H54 (cell line): ENCODE data around the gene DDX1.
A peak's percentile ranks its signal among the peaks of the same experiment; 100 is the strongest.
"Not testable (repeated sequence)": the region's sequence is repeated elsewhere in the genome, so short reads cannot be mapped to it uniquely, and the experiment has no call there.

Experiments
- DNase-seq: peaks from one replicate; pipeline ENCODE4 v3.0.0; 2011; ENCODE audit warnings: low spot score, mixed read lengths; ENCODE audit not compliant: insufficient read length
- FAIRE-seq: peaks from 3 replicates; lab custom pipeline; 2011; peaks lifted over from hg19 to GRCh38; lab: Jason Lieb, UNC
- POLR2A ChIP-seq: IDR thresholded peaks from 2 replicates; pipeline ENCODE4 v1.6.1; 2011; ENCODE audit warnings: low read depth, mild to moderate bottlenecking, low read length

Gene DDX1

DNA sequence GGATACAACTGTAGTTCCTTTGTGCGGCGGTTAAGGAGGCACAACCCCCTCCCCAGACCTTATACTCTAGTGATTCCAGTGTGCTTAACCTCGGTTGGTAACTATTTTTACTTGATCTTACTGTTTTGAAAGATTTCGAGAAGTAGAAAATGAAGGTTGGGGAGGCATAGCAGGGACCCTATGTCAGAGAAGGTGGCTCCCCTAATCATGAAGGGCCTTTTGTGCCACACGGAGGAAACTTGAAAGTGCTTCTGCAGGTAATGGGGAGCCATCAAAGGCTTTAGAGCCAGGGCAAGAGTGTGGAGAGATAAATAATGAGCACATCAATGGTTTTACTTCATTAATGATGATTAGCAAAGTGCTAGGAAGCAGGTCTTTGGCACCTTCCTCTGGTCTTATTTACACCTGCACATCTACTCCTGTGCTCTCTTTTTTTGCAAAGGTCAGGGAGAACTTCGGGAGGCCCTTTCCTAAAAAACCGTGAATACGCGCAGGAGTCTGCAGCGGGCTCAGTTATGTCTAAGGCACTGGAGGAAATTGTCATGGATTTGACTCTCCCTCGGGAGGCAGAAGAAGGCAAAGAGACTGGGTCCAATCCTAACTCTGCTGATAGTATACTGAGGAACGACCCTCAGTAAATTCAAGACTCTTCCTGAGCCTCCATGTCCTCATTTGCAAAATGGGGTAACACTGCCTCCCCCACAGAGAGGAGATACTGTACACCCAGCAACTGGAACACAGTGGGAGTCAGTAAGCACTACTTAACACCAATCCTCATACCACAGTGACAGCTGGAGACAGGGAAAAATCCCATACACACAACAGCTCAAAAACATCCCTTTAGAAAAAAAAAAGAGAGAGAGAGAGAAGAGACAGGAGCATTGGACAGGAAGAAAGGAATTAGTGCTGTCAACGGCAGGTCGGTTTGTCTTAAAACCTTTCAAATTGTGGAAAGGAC lies 81.6 kb downstream of the DDX1 start:
- no peak for FAIRE-seq
- no peak for TF ChIP-seq POLR2A

DNA sequence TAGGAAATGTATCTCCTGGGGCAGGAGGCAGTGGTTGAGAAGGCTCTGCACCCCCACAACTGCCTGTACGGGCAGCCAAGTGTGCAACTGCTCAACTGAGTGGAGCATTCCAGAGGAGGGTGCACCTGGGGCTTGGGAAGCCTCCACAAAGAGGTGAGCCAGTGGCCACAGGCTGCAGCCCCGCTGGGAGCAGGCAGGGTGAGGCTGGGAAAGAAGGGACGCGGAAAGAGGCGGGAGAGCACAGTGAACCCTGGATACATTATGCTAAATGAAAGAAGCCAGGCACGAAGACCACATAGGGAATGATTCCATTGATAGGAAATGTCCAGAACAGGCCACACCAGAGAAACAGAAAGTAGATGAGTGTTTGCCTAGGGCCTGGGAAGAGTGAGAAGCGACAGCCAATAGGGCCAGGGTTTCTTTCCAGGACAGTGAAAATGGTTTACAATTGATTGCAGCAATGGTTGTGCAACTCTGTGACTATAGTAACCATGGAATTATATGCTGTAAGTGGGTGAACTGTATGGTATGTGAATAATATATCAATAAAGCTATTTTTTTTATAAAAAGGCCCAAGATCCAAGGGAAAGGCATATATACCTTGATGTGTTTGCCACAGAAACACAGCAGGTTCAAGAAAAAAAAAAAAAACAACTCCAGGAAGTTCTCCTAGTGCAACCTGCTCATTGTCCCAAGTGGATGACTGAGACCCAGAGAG lies 82.4 kb downstream of the DDX1 start:
- TF ChIP-seq POLR2A = no peak
- FAIRE-seq (no peak), DNase-seq (no peak)

More for the DNA sequence above, 81.6 kb downstream of the DDX1 start:
- DNase-seq = no peak

DNA sequence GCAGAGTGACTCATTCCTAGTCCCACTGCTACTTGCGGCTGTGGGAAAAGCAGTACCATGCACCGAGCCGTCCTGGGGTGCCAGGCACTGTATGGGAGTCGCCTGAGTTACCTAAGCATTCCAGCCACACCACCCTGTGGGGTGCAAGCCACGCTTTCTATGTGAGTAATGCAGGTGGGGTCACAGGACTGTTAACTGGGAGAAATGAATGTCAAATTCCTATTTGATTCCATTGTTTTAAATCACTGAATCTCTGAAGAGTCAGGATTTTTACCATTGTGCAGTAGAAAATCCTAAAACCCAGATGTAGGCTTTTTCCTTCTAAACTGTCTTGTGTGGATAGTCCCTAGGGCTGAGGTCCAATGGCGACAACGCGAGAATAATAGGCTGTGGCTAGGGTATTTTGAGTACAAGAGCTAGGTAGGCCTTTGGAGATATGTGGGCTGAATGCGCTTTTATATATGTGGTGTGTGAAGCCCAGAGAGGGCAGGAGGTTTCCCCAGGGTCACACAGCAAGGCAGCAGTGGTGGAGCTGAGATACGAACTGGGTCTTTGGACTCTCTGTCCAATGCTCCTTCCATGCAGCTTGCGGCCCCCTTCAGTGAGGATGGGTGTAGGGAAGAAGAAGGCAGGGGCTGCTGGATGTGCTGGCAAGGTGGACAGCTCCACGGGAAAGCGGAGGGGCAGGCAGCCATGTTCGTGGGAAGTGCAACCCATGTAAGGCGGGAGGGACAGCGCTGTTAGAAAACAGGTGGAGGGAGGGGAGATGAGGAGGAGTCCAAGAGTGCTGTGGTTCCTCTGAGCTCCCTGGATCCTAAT lies 83.2 kb downstream of the DDX1 start:
- TF ChIP-seq POLR2A = no peak
- DNase-seq = peak; percentile 76
- FAIRE-seq = peak; percentile 69

DNA sequence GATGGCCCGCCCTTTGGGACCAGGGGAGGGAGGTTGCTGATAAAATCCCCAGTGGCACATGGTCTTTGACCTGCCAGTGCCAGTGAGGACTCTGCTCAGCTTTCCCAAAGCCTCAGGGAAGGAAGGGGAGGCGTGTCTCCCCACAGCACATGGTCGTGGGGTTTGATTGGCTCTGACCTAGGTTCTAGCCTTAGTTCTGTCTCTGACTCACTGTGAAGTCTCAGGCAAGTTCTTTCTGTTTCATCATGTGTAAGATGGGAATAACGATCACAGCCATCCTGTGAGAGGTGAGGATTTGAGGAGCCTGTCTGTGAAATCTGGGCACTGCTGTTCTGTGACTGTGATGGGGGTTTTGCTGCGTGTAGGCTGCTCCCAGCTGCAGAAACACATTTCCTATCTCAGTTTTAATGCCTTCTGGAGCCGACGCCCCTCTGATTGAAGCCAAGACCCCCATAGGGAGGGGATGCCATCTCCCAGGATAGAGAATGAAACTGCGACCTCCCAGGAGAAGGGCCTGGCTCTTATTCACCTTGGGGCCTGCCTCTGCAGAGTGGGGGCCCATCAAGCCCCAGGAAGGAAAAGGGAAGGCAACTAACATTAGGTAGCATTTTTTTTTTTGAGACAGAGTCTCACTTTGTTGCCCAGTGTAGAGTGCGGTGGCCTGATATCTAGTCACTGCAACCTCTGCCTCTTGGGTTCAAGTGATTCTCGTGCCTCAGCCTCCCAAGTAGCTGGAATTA lies 84.0 kb downstream of the DDX1 start:
- DNase-seq = peak; percentile 79
- TF ChIP-seq POLR2A = no peak
- FAIRE-seq = peak; percentile 90

DNA sequence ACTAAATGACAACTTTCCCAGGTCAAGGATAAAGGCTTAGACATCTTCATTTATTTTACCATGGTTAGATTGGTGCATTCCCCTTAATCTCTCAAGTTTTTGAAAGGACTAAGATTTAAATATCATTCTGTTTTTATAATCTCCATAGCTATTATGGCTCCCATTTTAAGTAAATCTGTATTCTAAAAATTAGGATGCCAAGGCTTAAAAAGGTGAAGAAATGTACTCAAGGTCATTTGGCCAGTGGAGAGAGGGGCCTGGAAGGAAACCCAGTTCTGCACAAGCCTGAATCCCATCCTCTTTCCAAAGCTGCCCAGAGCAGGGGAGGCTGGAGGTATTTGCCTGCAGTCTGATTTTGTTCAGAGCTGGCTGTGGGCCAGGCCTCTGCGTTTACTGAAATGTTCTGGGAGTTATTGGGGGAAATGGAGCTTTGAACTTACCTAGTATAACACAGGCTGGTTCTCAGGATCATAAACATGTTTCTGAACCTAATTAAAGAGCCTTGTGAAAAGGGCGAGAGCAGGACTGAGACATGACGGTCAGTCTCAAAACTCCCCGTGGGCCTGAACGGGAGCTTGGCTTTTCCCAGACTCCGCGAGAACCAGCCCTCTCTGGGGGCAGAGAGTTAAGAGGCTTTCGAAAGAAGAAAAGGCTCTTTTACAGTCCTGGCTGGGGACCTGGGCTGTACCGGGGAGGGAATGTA lies 85.6 kb downstream of the DDX1 start:
- no peak for TF ChIP-seq POLR2A
- DNase-seq (no peak), FAIRE-seq (no peak)

DNA sequence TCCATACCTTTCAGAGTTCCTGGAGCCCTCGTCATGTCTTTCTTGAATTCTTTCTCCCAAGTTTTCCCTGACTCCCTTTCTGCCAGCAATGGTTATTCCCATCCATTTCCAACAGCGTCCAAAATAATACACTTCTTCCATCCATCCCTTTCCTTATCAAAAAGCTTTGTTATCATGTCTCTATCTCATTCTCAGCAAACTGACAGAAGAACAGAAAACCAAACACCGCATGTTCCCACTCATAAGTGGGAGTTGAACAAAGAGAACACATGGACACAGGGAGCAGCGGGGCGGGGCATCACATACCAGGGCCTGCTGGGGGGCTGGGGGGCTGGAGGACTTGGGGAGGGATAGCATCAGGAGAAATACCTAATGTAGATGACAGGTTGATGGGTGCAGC lies 86.7 kb downstream of the DDX1 start:
- DNase-seq (no peak), FAIRE-seq (no peak)
- TF ChIP-seq POLR2A = no peak

DNA sequence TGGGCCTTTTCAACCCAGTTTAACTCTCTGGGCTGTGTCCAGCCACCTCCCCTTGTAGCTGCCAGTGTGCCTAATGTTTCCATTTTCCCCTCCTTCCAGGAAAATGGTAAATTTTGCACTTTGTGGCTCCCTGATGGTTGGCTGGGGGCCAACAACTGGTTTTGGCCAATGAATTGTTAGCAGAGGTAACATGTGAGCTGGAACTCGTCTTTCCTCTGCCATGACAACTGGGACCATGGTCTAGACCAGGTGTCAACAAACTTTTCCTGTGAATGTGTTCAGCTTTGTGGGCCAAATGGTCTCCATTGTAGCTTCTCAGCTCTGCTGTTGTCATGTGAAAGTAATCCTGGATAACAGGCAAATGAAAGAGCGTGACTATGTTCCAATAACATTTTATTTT lies 87.2 kb downstream of the DDX1 start:
- DNase-seq (no peak), FAIRE-seq (no peak)

DNA sequence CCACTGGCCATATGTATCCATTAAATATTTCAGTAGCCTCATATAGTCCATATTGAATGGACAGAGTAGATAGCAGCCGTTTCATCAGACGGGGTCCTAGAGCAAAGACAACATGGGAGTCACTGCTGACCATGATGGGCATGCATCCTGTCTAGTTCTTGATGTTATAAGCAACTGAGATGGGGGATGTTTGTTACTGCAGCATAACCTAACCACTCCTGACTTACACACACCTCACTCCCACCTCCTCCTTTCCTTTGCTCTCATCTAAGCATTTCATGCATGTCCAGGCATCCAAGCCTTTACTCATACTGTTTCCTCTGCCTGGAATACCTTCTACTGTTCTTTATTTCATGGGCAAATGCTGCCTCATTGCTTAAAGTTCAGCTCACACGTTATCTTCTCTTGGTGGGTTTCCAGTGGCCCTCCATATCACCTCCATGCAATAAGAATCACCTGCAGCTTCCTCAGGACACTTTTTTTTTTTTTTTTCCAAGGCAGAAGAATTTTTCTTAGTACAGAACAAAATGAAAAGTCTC lies 87.8 kb downstream of the DDX1 start:
- no peak for DNase-seq
- no peak for TF ChIP-seq POLR2A
- FAIRE-seq = no peak

More for the DNA sequence above, 87.2 kb downstream of the DDX1 start:
- TF ChIP-seq POLR2A = no peak

DNA sequence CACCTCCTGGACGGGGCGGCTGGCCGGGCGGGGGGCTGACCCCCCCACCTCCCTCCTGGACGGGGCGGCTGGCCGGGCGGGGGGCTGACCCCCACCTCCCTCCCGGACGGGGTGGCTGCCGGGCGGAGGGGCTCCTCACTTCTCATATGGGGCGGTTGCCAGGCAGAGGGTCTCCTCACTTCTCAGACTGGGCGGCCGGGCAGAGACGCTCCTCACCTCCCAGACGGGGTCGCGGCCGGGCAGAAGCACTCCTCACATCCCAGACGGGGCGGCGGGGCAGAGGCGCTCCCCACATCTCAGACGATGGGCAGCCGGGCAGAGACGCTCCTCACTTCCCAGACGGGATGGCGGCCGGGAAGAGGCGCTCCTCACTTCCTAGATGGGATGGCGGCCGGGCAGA lies 88.5 kb downstream of the DDX1 start:
- DNase-seq, FAIRE-seq: not testable (repeated sequence)
